B cell (primary cell): ENCODE data around the gene B4GALT5.

Experiments
- EZH2 ChIP-seq: IDR thresholded peaks from 2 replicates; pipeline ENCODE4 v1.6.1; 2012; ENCODE audit warnings: borderline replicate concordance, low read depth, mild to moderate bottlenecking, moderate library complexity, low read length; ENCODE audit not compliant: insufficient read depth, poor library complexity, severe bottlenecking
- TF ChIP-seq, protein P1 (sequence below): fragments of 200-600 bp; IDR thresholded peaks from one replicate; pipeline ENCODE4 v1.8.0; 2022; ENCODE audit warnings: antibody characterized with exemption, mild to moderate bottlenecking

GRCh38 chr20:49659056-49659455 lies 54.6 kb downstream of the B4GALT5 start:
- TF ChIP-seq, protein P1, sequence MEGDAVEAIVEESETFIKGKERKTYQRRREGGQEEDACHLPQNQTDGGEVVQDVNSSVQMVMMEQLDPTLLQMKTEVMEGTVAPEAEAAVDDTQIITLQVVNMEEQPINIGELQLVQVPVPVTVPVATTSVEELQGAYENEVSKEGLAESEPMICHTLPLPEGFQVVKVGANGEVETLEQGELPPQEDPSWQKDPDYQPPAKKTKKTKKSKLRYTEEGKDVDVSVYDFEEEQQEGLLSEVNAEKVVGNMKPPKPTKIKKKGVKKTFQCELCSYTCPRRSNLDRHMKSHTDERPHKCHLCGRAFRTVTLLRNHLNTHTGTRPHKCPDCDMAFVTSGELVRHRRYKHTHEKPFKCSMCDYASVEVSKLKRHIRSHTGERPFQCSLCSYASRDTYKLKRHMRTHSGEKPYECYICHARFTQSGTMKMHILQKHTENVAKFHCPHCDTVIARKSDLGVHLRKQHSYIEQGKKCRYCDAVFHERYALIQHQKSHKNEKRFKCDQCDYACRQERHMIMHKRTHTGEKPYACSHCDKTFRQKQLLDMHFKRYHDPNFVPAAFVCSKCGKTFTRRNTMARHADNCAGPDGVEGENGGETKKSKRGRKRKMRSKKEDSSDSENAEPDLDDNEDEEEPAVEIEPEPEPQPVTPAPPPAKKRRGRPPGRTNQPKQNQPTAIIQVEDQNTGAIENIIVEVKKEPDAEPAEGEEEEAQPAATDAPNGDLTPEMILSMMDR, result no peak
- no peak for TF ChIP-seq EZH2
